ENCODE measurements around the gene FLNA.

Gene FLNA

DNA sequence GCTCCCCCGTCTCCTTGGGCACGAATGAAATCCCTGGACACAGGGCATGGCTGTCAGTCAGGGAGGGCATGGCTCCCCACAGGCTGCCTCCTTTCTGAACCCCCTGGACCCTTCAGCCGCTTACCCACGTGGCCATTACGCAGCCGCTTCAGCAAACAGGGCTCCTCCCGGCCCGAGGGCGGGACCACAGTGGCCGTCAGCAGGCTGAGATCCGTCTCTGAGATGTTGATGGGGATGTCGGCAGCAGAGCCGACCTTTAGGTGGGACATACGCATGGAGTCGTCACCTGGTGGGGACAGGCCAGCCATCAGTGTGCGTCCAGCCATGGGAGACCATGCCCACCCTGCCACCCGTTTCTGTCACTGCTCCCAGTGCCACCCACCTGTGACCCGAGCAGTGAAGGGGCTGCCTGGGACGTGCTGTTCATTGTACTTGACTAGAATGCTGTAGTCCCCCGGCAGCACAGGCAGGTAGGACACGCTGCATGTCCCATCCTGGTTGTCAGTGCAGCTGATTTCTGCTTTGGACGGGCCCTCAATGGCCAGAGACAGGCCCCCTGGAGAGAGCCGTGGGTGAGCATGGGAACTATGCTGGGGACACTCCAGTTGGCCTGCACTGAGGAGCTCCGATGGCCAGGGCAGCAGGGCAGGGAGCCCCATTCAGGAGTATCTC, 21.1 kb downstream of the FLNA start:
- TF ChIP-seq, protein P1, sequence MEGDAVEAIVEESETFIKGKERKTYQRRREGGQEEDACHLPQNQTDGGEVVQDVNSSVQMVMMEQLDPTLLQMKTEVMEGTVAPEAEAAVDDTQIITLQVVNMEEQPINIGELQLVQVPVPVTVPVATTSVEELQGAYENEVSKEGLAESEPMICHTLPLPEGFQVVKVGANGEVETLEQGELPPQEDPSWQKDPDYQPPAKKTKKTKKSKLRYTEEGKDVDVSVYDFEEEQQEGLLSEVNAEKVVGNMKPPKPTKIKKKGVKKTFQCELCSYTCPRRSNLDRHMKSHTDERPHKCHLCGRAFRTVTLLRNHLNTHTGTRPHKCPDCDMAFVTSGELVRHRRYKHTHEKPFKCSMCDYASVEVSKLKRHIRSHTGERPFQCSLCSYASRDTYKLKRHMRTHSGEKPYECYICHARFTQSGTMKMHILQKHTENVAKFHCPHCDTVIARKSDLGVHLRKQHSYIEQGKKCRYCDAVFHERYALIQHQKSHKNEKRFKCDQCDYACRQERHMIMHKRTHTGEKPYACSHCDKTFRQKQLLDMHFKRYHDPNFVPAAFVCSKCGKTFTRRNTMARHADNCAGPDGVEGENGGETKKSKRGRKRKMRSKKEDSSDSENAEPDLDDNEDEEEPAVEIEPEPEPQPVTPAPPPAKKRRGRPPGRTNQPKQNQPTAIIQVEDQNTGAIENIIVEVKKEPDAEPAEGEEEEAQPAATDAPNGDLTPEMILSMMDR (IDR thresholded peaks at IDR 0.05; ENCODE audit: extremely low read depth, missing control alignments) = no peak
- DNase-seq (ENCODE audit: low spot score) = no peak

- no peak for DNase-seq (ENCODE audit: low spot score)
- TF ChIP-seq, protein P1 (IDR thresholded peaks at IDR 0.05; ENCODE audit: extremely low read depth, missing control alignments) = no peak
Observed at GRCh38 chrX:154352466-154352865, 22.0 kb downstream of the FLNA start.

- TF ChIP-seq, protein P1 (IDR thresholded peaks at IDR 0.05; ENCODE audit: extremely low read depth, missing control alignments) = no peak
- no peak for DNase-seq (ENCODE audit: low spot score)
Observed at GRCh38 chrX:154352012-154352401, 22.4 kb downstream of the FLNA start.

DNA sequence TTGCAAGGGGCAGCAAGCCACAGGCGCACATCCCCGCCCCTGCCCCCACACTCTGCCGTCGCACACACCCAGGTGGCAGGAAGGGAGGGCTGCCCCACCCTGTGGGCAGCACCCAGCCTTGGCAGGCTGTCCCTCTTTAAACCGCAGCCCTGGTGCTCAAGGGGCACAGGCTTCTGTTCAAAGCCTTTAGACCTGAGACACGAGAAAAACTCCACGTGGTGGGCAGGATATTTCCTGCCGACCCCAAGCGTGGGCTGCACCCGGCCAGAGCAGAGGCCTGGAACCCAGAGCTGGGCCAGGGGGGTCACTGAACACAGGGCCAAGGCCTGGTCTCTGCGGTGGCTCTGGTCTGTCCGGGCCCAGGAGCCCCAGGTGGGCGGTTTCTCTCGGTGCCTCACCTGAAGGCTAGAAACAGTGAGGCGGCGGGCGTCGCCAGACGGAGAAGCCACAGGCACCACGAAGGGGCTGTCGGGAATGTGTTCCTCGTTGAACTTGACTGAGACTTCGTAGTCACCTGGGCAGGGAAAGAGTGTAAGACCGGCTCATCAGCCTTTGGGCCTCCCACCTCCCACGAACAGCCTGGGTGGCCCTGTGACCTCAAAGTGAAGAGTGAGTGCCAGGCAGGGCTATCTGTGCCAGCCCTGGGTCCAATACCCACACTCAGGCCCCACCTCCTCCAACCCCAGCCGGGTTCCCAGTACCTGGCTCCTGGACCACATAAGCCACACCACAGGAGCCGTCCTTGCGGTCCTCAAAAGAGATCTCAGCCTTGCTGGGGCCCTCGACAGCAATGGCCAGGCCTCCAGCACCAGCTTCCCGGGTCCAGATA, 23.0 kb downstream of the FLNA start:
- TF ChIP-seq, protein P1 (IDR thresholded peaks at IDR 0.05; ENCODE audit: extremely low read depth, missing control alignments) = no peak
- no peak for DNase-seq (ENCODE audit: low spot score)

DNA sequence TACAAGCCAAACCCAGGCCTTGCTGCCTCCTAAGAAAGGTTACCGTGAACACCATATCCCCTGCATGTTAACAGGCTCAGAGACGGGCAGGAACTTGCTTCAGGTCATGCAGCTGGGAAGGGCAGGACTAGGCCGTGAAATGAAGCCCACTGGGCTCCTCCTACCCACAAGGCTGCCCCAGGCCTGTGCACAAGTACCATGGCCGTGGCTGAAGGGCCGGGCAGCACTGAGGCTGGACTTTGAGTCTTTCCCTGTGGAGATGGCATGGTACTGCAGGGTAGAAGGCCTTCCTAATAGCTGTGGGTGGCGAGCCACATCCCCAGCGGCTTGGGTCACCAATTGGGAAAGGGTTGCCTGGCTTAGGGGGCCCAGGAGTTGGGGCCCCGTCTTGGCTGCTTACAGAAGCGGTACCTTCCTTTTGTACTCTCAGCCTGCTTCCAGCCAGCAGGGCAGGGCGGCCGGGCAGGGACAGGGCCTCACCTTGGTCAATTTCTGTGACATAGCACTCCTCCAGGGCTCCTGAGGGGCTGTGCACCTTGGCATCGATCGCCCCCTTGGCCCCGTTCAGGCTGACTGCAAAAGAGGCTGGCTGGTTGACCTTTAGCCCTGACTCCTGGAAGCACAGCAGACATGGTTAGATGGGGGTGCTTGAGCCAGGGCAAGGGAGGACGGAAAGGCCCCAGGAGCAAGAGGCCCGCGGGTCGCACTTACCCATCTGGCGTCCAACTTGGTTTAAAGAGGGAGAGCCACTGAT, 23.8 kb downstream of the FLNA start:
- no peak for DNase-seq (ENCODE audit: low spot score)
- TF ChIP-seq, protein P1 (IDR thresholded peaks at IDR 0.05; ENCODE audit: extremely low read depth, missing control alignments) = no peak

DNA sequence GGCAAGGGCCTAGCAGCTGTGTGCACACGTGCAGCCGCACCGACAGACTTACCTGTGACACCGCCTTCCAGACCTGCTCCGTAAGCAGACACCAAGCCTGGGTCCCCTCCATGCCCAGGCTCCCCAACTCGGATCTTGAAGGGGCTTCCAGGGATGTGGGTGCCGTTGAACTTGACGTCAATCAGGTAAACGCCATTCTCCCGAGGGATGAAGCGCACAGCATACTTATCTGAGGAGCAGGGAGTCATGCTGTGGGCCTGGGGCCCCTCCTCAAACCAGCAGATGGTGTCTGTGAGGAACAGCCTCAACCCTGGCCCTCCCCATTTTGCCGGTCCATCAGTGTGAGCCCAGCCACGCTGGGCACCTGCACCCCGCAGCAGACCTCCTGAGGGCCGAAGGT, 24.5 kb downstream of the FLNA start:
- TF ChIP-seq, protein P1 (IDR thresholded peaks at IDR 0.05; ENCODE audit: extremely low read depth, missing control alignments) = no peak
- DNase-seq (ENCODE audit: low spot score) = no peak

Data from GM20000 (cell line).